Keratinocyte (primary cell): ENCODE results near the gene ABCB11.

Source experiments
- EZH2 ChIP-seq: IDR thresholded peaks from one replicate; pipeline ENCODE4 v1.6.1; 2012; ENCODE audit warnings: inconsistent platforms, mild to moderate bottlenecking, low read length, moderate library complexity
- TF ChIP-seq, protein P1 (sequence below), 3 experiments: IDR thresholded peaks in 1 of 3; conservative IDR thresholded peaks in 1 of 3; optimal IDR thresholded peaks in 1 of 3; 2 replicates in 2 of 3; 3 replicates in 1 of 3; pipeline versions ENCODE3 to v1.5.1; 2011; ENCODE audit warnings: low read length in 3 of 3, mild to moderate bottlenecking in 3 of 3, moderate library complexity in 2 of 3, control low read depth in 1 of 3, inconsistent platforms in 1 of 3; ENCODE audit not compliant: insufficient read depth in 2 of 3; ENCODE audit errors: extremely low read depth in 1 of 3

DNA sequence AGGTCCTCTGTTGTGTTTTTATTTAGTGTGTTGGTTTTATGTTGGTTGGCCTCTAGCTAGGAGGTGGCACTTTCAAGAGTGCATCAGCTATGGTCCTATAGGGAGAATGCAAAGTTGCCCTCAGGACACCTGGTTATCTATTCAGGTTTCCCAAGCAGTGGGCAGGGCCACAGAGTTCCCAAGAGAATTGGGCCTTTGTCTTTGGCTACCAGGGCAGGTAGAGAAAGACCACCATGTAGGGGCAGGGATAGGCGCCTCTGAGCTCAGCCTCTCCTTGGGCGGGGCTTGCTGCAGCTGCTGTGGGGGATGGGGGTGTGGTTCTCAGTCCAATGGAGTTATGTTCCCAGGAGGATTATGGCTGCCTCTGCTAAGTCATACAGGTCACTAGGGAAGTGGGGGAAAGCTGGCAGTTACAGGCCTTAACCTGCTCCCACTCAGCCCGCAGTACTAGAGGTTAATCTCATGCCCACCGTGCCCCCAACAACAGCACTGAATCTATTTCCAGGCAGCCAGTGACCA lies 26.0 kb downstream of the ABCB11 start:
- TF ChIP-seq, protein P1, sequence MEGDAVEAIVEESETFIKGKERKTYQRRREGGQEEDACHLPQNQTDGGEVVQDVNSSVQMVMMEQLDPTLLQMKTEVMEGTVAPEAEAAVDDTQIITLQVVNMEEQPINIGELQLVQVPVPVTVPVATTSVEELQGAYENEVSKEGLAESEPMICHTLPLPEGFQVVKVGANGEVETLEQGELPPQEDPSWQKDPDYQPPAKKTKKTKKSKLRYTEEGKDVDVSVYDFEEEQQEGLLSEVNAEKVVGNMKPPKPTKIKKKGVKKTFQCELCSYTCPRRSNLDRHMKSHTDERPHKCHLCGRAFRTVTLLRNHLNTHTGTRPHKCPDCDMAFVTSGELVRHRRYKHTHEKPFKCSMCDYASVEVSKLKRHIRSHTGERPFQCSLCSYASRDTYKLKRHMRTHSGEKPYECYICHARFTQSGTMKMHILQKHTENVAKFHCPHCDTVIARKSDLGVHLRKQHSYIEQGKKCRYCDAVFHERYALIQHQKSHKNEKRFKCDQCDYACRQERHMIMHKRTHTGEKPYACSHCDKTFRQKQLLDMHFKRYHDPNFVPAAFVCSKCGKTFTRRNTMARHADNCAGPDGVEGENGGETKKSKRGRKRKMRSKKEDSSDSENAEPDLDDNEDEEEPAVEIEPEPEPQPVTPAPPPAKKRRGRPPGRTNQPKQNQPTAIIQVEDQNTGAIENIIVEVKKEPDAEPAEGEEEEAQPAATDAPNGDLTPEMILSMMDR (optimal IDR thresholded peaks at IDR 0.05 in 1 of 3, IDR thresholded peaks at IDR 0.05 in 1 of 3, conservative IDR thresholded peaks at IDR 0.05 in 1 of 3; ENCODE audit: extremely low read depth in 1 of 3, insufficient read depth in 2 of 3, low read length in 3 of 3) = no peak
- TF ChIP-seq EZH2 = no peak
